ENCODE results near the gene ACOX3. TPM values are rescaled to one million over a fixed set of nuclear protein-coding genes. Genes with fewer than 3 reads are reported as not detected.
"Not testable (repeated sequence)": the region's sequence is repeated elsewhere in the genome, so short reads cannot be mapped to it uniquely, and the experiment has no call there.

ACOX3 gene
- total RNA-seq, 1 experiment from 2014 or later: 17.9 TPM

DNA sequence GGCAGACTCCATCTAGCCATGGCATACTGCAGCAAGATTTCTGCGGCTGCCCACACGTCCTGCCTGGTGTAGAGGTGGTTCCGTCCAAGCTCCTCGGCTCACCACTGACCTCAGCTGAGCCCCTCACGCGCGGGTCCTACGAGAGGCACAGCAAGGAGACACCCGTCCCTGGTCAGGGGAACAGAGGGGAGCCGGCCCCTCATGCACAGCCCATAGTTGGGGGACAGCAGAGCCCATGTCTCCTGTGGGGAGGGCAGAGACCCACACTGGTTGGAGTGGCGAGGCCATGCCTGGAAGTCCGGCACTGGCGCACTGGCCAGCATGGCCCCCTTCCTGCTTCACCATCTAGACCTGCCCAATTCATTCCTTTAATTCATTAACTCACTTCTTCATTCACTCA, 90.2 kb downstream of the ACOX3 start:
- TF ChIP-seq, protein P1, sequence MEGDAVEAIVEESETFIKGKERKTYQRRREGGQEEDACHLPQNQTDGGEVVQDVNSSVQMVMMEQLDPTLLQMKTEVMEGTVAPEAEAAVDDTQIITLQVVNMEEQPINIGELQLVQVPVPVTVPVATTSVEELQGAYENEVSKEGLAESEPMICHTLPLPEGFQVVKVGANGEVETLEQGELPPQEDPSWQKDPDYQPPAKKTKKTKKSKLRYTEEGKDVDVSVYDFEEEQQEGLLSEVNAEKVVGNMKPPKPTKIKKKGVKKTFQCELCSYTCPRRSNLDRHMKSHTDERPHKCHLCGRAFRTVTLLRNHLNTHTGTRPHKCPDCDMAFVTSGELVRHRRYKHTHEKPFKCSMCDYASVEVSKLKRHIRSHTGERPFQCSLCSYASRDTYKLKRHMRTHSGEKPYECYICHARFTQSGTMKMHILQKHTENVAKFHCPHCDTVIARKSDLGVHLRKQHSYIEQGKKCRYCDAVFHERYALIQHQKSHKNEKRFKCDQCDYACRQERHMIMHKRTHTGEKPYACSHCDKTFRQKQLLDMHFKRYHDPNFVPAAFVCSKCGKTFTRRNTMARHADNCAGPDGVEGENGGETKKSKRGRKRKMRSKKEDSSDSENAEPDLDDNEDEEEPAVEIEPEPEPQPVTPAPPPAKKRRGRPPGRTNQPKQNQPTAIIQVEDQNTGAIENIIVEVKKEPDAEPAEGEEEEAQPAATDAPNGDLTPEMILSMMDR (IDR thresholded peaks at IDR 0.05; ENCODE audit: unreplicated experiment): no peak
- H3K4me3 Mint-ChIP-seq (ENCODE audit: unreplicated experiment): no peak overlapping the region
- BruUV-seq (replicated peaks): no TSS peak

DNA sequence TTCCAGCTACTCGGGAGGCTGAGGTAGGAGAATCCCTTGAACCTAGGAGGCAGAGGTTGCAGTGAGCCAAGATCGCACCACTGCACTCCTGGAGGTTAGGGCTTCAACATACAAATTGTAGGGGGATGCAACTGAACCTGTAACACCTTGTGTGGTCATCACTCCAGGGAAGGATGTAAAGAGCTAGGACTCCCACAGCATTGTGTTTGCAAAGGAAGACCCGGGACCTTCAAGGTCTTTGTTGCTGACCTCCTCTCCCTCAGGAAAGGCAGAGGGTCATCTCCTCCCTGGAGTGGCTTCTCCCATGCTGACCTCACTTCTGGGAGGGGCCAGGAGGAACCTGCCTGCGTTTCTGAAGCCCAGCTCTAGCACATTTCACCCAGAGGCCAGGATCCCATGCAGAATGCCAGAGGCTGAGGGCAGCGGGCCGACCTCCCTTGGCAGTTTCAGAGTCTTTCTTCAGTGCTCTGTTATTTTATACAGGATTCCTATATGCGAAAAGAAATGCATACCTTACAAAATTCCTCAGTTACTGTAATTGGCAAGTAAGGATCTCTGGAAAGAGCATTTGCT, 90.8 kb downstream of the ACOX3 start:
- peaks cover 16% of the 10 kb centered on the region for H3K4me1 Mint-ChIP-seq (ENCODE audit: insufficient read depth, unreplicated experiment)
- no TSS peak for BruUV-seq (replicated peaks)
- intact Hi-C loops (cut with micrococcal nuclease): no loop called here
- no peaks in the 10 kb centered on the region for H3K27me3 Mint-ChIP-seq (ENCODE audit: insufficient read depth, unreplicated experiment)
- DNase-seq (ENCODE audit: unreplicated experiment): no peak
- TF ChIP-seq, protein P1 (IDR thresholded peaks at IDR 0.05; ENCODE audit: unreplicated experiment): no peak
- ChIA-PET POLR2A (no interaction called here), CTCF (interaction anchor here (1.5 kb wide), 1 partner anchor 83 kb away, joined by 5 read pairs; no protein-coding TSS in a partner anchor)
- H3K27ac Mint-ChIP-seq (ENCODE audit: low read depth, unreplicated experiment): no peak overlapping the region
- no peaks in the 10 kb centered on the region for H3K9me3 Mint-ChIP-seq (ENCODE audit: unreplicated experiment)
- H3K4me3 Mint-ChIP-seq (ENCODE audit: unreplicated experiment): no peak overlapping the region
- H3K36me3 Mint-ChIP-seq (ENCODE audit: insufficient read depth, unreplicated experiment): no peaks in the 10 kb centered on the region

More for the DNA sequence above, 90.2 kb downstream of the ACOX3 start:
- no peaks in the 10 kb centered on the region for H3K27me3 Mint-ChIP-seq (ENCODE audit: insufficient read depth, unreplicated experiment)
- DNase-seq (ENCODE audit: unreplicated experiment): no peak
- H3K27ac Mint-ChIP-seq (ENCODE audit: low read depth, unreplicated experiment): no peak overlapping the region
- ChIA-PET CTCF (no interaction called here), POLR2A (no interaction called here)
- H3K36me3 Mint-ChIP-seq (ENCODE audit: insufficient read depth, unreplicated experiment): no peaks in the 10 kb centered on the region
- peaks cover 17% of the 10 kb centered on the region for H3K4me1 Mint-ChIP-seq (ENCODE audit: insufficient read depth, unreplicated experiment)
- intact Hi-C loops (cut with micrococcal nuclease): no loop called here
- no peaks in the 10 kb centered on the region for H3K9me3 Mint-ChIP-seq (ENCODE audit: unreplicated experiment)

GRCh38 chr4:8349236-8349635, 91.3 kb downstream of the ACOX3 start:
- H3K4me1 Mint-ChIP-seq (ENCODE audit: insufficient read depth, unreplicated experiment): peaks cover 11% of the 10 kb centered on the region
- ChIA-PET POLR2A (interaction anchor here (0.6 kb wide), 1 partner anchor 45 kb away, joined by 3 read pairs; no protein-coding TSS in a partner anchor), CTCF (interaction anchor here (1.5 kb wide), 1 partner anchor 82 kb away, joined by 5 read pairs; no protein-coding TSS in a partner anchor)
- BruUV-seq (replicated peaks); H3K36me3 Mint-ChIP-seq (ENCODE audit: insufficient read depth, unreplicated experiment); H3K27me3 Mint-ChIP-seq (ENCODE audit: insufficient read depth, unreplicated experiment); DNase-seq (ENCODE audit: unreplicated experiment); intact Hi-C loops (cut with micrococcal nuclease); H3K27ac Mint-ChIP-seq (ENCODE audit: low read depth, unreplicated experiment); H3K4me3 Mint-ChIP-seq (ENCODE audit: unreplicated experiment); H3K9me3 Mint-ChIP-seq (ENCODE audit: unreplicated experiment): not testable (repeated sequence)

GRCh38 chr4:8348071-8348470, 92.5 kb downstream of the ACOX3 start:
- no peak overlapping the region for H3K27ac Mint-ChIP-seq (ENCODE audit: low read depth, unreplicated experiment)
- POLR2A ChIA-PET: no interaction called here
- TF ChIP-seq, protein P1 (IDR thresholded peaks at IDR 0.05; ENCODE audit: unreplicated experiment): no peak

More at GRCh38 chr4:8348071-8348470, 92.5 kb downstream of the ACOX3 start:
- no peak overlapping the region for H3K4me3 Mint-ChIP-seq (ENCODE audit: unreplicated experiment)
- DNase-seq (ENCODE audit: unreplicated experiment): no peak
- no TSS peak for BruUV-seq (replicated peaks)
- H3K27me3 Mint-ChIP-seq (ENCODE audit: insufficient read depth, unreplicated experiment): no peaks in the 10 kb centered on the region
- H3K9me3 Mint-ChIP-seq (ENCODE audit: unreplicated experiment): no peaks in the 10 kb centered on the region
- intact Hi-C loops (cut with micrococcal nuclease): no loop called here
- no peaks in the 10 kb centered on the region for H3K4me1 Mint-ChIP-seq (ENCODE audit: insufficient read depth, unreplicated experiment)
- no peaks in the 10 kb centered on the region for H3K36me3 Mint-ChIP-seq (ENCODE audit: insufficient read depth, unreplicated experiment)
- CTCF ChIA-PET: interaction anchor here (0.6 to 1.5 kb wide), 3 partner anchors 18 to 754 kb away, joined by 3 to 5 read pairs (median 4); no protein-coding TSS in a partner anchor

Data from MCF 10A (cell line).